ENCODE measurements around the gene FBLIM1.

The FBLIM1 gene, protein sequence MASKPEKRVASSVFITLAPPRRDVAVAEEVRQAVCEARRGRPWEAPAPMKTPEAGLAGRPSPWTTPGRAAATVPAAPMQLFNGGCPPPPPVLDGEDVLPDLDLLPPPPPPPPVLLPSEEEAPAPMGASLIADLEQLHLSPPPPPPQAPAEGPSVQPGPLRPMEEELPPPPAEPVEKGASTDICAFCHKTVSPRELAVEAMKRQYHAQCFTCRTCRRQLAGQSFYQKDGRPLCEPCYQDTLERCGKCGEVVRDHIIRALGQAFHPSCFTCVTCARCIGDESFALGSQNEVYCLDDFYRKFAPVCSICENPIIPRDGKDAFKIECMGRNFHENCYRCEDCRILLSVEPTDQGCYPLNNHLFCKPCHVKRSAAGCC

DNA sequence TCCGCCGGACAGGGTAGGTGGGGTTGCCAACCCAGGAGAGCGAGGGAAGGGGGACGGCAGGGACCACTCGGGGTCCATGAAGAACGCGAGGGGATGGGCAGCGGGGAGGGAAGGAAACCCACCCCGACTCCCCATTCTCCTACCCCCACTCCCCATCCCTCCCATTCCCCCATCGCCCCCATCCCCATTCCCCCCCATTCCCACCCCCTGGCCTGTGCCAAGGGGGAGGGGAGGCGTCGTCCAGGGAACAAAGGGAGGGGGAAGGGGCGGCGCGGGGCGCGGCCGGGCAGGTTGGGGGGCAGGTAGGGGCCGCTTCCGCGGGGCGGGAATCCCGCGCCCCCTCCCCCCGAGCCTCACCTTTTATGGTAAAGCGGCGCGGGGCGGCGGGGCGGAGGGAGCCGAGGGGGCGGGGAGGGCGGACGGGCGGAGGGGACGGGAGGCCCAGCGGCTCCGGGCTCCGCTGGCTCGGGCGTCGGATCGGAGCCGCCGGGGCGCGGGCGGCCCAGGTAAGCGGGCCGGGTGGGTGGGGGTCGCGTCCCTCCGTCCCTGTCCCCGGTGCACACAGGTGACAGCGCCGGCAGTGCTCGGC is at the start of gene FBLIM1:
FBLIM1 (plus strand) TSS at position 453 of the 589 bp plus-strand sequence. CDS start 6,189 bp downstream, outside the sequence.
- peak; percentile 50 for DNase-seq (ENCODE audit: low spot score)

DNA sequence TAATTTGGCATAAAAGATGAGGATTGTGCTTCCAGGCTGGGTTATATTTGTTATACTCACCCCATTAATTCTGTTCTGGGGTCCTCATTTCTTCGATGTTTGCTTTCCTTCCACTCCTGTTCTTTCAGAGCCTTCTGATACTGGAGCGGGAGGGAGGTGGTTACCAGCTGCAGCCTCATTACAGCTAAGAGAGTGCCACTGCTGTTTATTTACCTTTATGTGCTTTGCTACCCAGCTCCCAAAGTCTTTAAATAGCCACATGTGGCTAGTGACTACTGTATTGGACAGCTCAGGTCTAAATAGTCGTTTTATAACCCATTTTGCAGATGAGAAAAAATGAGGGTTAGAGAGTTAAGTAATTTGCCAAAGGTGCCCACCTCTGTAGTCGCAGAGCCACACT is 49.4 kb upstream of the FBLIM1 start:
- DNase-seq (ENCODE audit: low spot score) = no peak

DNA sequence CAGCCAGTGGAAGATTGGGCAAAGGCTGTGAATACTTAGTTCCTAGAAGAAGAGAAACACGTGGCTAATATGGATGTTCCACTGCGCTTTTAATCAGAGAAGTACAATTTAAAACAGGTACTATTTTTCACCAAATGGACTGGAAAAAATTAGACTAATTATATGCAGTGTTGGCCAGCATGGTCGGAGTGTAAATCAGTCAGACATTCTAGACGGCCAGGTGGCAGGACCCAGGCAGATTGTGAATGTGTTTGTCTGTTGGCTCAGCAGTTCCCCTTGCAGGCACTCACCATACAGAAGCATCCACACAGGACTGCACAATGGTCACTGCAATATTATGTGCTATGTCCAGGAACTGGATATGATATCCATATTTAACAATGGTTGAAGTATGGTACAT is 46.4 kb upstream of the FBLIM1 start:
- DNase-seq (ENCODE audit: low spot score) = no peak

DNA sequence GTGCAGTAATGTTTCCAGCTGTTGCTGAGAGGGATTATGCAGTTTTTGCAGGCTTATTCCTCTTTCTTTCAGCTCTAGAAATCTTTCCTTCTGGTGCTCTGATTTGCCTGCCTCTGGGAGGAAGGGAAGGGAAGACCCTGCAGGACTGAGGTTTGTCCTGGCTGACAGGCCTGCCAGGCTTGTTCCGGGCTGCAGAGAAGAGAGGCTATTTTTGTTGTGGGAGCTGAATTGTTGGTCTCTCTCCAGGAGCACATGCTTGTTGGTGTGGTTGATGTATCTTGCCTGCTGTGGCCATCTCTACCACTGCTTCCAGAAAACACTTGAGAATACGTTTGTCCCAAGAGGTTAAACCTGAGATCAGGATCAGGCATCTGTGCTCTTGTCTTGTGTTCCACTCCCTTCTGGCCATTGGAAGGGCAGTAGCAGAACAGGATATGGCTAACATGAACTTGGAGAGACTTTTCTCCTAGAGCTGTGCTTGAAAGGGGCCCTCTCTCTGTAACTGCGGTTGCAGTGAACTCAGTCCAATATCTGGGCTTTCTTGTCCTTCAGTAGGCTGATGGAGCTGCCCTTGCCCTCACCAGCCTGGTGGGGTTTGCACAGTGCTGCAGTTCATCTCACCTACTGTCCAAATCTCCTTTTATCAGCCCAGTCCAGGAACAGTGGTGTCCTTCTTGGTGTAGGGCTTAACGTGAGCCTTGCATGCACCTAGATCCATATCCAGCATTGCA is 44.0 kb upstream of the FBLIM1 start:
- peak; percentile 55 for DNase-seq (ENCODE audit: low spot score)

DNA sequence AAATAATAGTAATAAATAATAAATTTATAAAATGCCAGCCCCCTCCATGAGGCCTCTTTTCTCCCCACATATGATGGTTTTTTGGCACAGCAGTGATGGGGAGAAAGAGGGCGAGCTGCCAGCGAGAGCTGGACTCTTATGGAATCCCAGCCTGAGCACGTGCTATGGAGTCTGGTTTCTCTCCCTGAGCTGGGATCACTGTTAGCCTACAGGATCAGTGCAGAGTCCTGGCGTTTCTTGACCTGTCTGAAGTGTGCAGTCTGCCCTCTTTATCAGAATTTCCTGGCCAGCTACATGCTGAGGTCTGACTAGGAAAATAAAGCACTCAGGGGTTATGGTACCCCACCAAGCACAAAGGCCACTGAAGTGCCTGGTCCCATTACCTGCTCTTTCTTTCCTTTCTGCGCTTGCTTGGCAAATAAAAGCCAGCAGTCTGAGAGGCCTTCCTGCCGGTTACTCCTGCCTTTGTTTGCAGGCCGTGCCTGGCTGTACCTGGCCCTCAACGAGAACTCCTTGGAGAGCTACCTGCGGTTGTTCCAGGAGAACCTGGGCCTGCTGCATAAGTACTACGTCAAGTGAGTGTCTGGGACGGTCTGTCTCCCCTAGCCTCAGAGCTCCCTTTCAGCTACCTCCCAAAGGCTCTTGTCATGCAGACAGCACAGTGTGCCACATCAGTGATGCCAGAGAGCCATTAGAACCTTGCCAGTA is 41.0 kb upstream of the FBLIM1 start:
- DNase-seq (ENCODE audit: low spot score) = no peak

DNA sequence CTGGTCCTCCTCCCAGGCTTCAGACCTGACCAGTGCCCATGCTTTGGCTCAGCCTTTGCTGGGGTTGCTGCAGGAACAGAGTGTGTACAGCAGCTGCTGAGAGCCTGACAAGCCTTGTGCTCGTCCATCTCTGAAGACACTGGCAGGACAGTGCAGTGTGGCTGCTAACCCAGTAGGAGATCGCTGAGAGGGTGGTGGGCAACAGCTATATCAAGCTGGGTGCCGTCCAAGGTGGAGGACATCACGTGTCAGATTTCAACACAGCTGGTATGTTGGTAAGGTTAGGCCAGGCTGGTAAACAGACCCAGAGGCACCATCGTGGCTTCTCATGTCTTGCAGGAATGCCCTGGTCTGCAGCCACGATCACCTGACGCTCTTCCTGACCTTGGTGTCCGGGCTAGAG is 40.4 kb upstream of the FBLIM1 start:
- DNase-seq (ENCODE audit: low spot score) = no peak

DNA sequence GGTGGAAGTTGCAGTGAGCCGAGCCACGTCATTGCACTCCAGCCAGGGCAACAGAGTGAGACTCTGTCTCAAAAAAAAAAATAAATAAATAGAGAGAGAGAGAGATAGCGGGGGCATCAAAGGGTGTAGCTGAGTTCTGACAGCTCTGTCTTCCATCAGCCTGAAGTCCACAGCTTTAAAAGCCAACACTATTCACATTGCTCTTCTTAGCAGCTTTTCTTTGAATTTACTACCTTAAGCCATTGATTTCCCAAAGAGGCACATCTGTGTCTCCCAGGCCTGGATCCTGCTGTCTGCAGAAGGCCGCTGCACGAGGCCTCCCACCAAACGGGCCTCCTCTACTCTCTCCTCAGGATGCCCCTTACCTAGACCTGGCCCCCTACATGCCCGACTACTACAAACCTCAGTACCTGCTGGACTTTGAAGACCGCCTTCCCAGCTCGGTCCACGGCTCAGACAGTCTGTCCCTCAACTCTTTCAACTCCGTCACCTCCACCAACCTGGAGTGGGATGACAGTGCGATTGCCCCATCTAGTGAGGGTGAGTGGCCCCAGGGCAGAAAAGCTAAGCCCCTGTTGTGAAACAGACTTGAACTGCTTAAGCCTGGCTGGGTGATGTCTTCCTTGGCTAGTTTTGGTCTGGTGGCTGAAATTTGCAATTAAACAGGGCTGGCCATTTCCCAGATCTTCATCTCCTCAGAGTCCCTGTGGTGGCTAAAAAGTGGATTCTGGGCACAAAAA is 39.0 kb upstream of the FBLIM1 start:
- DNase-seq (ENCODE audit: low spot score) = no peak

DNA sequence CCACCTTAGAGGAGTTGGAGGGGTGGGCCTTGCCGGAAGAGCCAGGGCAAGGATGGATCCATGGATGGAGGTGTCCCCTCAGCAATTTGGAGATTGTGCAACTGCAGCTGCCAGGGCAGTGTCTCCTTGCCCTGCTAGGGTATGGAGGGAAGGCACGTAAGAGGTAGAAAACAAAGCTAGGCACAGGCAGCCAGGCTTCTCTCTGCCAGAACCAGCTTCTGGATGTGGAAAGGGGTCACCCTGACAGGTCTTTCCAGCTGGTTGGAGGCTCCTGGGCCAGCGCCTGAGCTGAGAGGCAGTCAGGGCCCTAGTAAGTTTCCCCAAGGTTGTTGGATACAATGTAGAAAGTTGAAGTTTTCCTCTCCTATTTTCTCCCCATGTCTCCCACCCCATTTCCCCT is 37.7 kb upstream of the FBLIM1 start:
- DNase-seq (ENCODE audit: low spot score) = no peak

DNA sequence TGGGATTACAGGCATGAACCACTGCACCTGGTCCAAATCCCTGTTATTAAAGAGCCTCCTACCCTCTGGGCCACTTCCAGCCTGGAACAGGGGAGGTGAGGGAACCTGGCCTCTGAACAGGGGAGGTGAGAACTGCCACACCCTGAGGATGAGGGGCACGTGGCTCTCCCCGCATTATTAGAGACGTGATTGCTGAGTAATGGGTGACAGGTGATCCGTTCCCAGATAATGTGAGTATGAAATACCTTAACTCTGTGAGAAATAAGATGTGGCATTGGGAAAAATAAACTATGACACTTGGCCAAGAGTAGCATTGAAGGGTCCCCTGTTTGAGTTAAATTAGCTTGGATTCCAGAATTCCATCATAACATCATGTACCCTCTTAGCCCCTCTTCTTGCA is 36.2 kb upstream of the FBLIM1 start:
- DNase-seq (ENCODE audit: low spot score) = no peak

DNA sequence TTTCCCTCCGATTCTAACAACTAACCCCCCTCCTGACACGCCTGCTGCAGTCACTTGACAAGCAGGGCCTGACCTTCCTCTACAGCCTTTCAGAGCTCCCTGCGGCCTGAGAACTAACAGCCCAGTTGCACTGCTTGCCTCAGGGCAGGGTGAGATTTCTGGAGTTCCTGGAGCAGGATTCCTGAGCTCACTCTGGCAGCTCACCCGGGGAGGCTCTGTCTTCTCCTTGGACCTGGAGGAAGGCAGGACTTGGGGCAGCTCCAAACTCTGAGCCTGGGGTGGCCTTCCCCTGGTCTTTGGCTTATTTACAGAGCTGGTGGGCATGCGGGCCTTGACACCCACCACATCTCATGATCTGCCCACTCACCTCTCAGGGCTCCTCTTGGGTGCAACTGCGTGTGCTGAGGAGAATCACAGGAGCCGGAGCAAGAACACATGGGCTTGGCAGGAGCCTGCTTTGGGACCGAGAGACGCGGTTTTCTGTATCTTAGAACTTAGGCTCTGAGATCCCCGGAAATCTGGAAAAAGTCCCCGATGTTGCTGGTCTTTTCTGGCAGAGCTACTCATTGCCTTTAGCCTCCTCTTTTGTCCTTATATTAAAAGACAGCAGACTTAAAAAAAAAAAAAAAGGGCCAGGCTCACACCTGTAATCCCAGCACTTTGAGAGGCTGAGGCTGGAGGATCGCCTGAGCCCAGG is 35.6 kb upstream of the FBLIM1 start:
- no peak for DNase-seq (ENCODE audit: low spot score)

DNA sequence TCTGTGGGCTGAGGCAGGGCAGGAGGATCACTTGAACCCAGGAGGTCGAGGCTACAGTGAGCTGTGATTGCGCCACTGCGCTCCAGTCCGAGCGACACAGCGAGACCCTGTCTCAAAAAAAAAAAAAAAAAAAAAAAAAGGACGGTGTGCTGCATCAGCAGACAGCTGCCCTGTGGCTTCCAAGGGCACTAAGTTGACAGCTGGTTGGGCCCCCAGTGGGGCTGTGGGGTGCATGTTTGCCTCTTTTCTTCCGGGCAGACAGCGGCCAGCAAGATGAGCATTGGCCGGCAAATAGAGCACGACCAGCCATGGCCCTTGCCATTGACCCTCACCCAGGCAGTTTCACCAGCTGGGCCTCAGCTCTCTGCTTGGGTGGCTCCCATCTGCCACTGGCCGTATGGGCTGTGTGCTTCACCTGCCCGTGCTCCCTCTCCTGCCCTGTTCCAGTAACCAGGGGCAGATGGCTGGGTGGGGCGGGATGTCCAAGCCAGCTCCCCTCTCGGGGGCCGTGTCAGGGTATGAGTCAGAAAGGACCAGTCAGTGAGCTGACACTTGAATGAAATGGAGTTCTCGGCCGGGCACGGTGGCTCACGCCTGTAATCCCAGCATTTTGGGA is 34.9 kb upstream of the FBLIM1 start:
- DNase-seq (ENCODE audit: low spot score) = no peak

DNA sequence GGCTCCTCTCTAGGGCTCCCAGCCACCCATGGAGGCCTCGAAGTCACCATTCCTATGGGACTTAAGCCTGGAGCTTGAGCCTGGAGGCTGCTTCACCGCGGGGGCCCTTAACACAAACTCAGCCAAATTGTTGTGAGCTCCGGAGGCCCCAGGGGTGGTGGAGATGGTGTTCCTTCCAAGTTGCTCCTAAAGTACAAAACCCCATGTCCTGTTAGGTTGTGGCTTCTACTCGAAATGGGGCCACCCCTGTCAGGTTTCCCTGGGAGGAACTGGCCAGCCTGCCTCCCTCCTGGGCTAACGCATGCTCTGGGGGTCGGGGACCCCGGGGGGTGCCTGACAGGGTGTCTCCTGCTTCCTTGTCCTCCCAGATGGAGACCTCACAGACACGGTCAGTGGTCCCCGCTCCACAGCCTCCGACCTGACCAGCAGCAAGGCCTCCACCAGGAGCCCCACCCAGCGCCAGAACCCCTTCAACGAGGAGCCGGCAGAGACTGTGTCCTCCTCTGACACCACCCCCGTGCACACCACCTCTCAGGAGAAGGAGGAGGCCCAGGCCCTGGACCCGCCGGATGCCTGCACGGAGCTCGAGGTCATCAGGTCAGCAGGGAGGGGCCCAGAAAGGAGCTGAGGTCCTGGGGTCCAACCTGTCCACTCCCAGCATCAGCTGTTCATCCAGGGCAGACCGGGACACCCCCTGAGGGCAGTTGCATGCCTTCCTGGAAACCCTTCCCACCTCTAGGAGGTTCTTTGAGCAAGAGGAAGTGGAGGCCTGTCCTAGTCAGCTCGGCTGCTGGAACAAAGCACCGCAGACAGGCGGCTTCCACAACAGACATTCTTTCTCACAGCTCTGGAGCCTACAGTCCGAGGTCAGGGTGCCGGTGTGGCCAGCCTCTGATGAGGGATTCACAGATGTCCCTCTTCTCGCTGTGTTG is 33.4 kb upstream of the FBLIM1 start:
- DNase-seq (ENCODE audit: low spot score) = no peak

DNA sequence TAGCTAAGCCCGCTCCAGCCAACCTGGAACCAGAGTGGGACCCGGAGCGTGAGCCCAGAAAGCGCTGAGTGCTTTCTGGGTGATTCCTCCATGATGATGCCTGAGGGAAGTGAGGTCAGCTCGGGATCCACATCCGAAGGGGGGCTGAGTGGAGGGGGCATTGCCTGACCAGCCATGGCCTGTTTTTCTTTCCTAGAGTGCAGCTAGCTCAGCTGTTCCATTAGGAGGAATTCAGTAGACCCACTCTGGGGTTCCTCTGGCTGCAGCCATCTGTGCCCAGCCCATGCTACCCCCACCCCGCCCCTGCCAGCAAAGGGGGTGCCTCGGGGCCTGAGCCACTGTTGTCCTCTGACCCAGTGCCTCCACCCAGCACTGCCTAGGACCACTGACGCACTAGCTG is 32.1 kb upstream of the FBLIM1 start:
- no peak for DNase-seq (ENCODE audit: low spot score)

DNA sequence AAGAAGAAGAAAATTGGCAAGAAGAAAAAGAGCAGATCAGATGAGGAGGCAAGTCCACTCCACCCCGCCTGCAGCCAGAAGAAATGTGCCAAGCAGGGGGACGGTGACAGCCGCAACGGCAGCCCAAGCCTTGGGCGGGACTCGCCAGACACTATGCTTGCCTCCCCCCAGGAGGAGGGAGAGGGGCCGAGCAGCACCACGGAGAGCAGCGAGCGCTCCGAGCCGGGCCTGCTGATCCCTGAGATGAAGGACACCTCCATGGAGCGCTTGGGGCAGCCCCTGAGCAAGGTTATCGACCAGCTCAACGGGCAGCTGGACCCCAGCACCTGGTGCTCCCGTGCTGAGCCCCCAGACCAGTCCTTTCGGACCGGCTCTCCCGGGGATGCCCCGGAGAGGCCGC is 31.6 kb upstream of the FBLIM1 start:
- DNase-seq (ENCODE audit: low spot score) = no peak

DNA sequence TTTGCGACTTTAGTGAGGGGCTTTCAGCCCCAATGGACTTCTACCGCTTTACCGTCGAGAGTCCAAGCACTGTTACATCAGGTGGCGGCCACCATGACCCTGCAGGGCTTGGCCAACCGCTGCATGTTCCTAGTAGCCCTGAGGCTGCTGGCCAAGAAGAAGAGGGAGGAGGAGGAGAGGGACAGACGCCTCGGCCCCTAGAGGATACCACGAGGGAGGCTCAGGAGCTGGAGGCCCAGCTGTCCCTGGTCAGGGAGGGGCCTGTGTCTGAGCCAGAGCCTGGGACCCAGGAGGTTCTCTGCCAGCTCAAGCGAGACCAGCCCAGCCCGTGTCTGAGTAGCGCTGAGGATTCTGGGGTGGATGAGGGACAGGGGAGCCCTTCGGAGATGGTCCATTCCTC is 31.2 kb upstream of the FBLIM1 start:
- no peak for DNase-seq (ENCODE audit: low spot score)

DNA sequence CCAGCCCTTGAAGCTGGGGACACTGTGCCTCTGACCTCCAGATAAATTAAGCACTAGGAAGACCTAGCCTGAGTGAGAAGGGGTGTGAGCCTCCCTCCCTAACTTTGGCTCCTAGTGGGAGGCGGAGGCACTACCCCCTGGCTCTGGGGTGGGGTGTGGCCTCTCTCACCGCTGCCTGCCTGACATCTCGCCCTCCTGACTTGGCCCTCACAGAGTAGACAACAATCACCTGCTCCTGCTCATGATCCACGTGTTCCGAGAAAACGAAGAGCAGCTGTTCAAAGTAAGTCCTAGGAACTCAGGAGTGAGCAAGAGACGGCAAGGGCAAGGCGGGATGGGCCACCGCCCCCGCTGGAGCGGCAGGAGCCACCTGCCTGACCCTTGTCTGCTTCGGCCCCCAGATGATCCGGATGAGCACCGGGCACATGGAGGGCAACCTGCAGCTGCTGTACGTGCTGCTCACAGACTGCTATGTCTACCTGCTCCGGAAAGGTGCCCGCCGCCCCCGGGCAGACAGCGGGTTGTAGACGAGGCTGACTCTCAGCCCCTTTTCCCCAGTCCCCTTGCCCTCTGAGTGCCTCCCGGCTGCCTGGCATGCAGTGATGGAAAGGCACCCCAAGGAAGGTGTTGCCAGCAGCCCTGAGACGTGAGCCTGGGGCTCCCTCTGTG is 30.6 kb upstream of the FBLIM1 start:
- no peak for DNase-seq (ENCODE audit: low spot score)

DNA sequence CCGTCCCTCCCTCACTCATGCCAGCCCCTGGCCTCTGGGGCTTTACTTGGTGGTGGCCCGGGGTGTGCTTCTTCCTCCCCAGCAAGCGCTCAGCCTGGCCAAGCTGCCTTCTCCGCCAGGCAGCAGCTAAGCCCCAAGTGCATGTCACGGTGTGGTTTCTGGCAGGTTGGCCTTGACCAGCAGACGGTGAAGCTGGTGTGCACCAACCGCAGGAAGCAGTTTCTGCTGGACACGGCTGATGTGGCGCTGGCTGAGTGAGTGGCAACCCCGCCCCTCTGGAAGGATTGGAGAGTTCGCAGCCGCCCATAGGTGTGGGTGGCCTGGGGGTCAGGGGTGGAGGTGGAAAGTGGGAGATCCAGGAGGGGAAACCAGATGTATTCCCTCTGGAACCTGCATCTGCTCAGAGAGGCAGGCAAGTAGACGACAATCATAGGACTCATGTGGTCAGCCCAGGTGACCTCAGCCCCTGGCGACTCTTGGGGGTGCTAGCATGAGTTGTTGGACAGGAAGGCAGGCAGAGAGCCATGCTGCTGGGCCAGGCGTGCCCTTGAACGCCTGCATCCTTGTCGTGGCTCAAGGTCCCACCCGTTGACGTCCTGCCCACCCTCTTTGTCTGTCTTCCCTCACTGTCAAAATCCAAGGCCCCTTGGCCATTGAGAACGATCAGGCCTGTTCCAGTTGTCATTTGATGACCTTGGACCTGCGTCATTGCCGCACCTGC is 29.5 kb upstream of the FBLIM1 start:
- no peak for DNase-seq (ENCODE audit: low spot score)

DNA sequence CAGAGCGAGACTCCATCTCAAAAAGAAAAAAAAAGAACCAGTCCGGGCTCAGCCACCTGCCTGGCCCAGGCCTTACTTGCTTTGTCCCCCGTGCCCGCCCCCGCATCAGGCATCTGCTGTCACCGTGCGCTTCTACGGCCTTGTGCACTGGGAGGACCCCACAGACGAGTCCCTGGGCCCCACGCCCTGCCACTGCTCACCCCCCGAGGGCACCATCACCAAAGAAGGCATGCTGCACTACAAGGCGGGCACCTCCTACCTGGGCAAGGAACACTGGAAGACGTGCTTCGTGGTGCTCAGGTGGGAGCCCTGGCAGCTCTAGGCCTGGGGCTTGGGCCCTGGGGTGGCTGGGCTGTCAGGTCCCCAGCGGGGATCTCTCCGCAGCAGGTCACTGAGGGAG is 28.2 kb upstream of the FBLIM1 start:
- DNase-seq (ENCODE audit: low spot score) = no peak
